ENCODE measurements around the gene KIF4A.

GRCh38 chrX:70354716-70355115 lies 64.8 kb downstream of the KIF4A start:
- TF ChIP-seq, protein P1, sequence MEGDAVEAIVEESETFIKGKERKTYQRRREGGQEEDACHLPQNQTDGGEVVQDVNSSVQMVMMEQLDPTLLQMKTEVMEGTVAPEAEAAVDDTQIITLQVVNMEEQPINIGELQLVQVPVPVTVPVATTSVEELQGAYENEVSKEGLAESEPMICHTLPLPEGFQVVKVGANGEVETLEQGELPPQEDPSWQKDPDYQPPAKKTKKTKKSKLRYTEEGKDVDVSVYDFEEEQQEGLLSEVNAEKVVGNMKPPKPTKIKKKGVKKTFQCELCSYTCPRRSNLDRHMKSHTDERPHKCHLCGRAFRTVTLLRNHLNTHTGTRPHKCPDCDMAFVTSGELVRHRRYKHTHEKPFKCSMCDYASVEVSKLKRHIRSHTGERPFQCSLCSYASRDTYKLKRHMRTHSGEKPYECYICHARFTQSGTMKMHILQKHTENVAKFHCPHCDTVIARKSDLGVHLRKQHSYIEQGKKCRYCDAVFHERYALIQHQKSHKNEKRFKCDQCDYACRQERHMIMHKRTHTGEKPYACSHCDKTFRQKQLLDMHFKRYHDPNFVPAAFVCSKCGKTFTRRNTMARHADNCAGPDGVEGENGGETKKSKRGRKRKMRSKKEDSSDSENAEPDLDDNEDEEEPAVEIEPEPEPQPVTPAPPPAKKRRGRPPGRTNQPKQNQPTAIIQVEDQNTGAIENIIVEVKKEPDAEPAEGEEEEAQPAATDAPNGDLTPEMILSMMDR (IDR thresholded peaks at IDR 0.05; ENCODE audit: insufficient read depth, low read depth, low read length): no peak
- TF ChIP-seq EZH2 (IDR thresholded peaks at IDR 0.05; ENCODE audit: insufficient read depth, low read length): no peak

Data from astrocyte (in vitro differentiated cells and primary cell).